NCI-H526 treated with DMSO at 0.1 percent for 48 hours (cell line): ENCODE results near the gene IRS1.

Experiments used
- DNase-seq: peaks from one replicate; lab custom pipeline; 2025; lab: John Stamatoyannopoulos, UW

IRS1 gene

GRCh38 chr2:226758921-226759640 lies 40.5 kb downstream of the IRS1 start:
- no peak for DNase-seq

DNA sequence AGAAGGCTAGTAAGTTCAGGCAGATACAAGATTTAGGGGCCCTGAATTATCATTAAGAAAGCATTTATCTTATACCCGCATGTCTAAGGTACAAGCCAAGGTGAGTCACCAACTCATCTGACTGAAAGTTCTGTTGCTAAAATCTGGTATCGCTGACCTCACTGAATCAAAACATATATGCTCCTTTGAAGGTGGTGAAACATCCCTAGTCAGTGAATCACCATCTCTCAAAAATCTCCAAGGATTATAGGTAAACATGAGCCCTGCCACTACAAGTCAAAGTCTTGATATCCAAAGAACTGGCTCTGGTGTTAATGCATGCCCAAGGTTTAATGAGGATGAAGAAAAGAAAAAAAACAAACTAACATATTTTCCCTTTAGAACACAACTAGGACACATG lies 43.5 kb downstream of the IRS1 start:
- no peak for DNase-seq

DNA sequence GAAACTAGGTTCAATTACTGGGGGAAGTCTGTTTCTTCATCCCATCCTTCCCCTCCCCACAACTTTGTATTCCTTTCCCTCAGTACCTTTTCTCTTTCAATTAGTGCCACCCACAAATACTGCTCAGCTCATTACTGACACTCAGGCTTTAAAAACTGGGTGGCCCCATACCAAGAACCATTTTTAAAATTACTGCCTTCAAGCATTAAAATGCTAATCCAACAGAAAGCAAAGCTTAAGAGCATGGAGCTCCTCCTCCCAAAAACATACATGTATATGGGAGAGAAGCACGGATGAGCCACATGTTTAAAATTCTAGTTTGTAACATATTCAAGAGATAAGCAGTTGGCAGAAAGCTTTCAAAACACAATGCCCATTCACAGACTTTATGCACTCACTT lies 44.0 kb downstream of the IRS1 start:
- DNase-seq, result no peak

- no peak for DNase-seq
These were observed 44.6 kb downstream of the IRS1 start for GRCh38 chr2:226754821-226755604.

DNA sequence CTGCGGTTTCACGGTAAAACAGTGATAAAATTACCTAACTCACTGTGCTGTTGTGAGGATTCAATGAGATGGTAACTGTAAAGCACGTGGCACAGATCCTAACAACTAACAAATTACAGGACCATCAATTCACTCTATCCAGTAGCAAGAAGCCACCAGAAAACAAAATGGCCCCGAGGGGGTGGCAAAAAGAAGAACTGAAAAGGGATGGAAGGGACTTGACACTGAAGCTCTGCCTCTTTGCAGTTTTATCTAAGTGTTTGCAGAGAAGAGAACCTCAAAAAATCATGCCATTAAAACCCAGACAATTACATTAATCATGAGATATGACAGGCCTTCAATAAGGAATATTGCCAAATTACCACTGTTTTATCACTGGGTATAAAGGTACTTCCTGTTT lies 46.7 kb downstream of the IRS1 start:
- DNase-seq, result no peak

DNA sequence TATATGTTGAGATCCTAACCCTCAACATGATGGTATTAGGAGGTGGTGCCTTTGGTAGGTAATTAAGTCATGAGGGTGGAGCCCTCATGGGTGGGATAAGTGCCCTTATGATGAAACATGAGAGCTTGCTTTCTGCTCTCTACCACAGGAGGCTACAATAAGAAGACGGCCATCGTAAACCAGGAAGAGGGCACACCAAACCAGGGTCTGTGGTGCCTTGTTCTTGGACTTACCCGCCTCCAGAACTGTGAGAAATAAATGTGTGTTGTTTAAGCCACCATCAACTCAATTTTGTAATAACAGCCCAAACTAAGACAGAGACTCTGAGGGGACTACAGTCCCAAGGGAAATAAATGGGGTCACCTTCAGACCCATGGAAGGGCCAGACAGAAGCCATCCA lies 52.3 kb downstream of the IRS1 start:
- no peak for DNase-seq

GRCh38 chr2:226746196-226746800 lies 53.3 kb downstream of the IRS1 start:
- DNase-seq, result no peak

GRCh38 chr2:226743915-226744314 lies 55.7 kb downstream of the IRS1 start:
- DNase-seq, result no peak

DNA sequence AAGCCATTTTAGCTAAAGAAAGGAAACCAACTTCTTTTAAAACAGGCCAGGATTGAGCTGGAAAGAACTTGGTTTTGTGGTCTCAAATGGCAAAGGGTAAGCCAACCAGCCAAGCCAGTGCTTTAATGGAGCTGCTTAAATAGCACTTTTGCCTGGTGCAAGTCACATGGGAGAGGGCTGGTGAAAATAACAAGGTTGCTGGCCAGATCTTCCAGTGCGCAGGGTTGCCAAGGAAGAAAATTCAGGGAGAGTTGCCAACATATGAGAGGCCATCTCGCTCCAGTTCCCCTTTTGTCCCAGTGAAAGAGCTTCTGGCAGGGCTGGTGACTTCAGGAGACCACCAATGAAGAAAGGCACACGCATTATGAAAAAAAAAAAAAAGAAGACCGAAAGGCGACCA lies 57.3 kb downstream of the IRS1 start:
- DNase-seq, result no peak

DNA sequence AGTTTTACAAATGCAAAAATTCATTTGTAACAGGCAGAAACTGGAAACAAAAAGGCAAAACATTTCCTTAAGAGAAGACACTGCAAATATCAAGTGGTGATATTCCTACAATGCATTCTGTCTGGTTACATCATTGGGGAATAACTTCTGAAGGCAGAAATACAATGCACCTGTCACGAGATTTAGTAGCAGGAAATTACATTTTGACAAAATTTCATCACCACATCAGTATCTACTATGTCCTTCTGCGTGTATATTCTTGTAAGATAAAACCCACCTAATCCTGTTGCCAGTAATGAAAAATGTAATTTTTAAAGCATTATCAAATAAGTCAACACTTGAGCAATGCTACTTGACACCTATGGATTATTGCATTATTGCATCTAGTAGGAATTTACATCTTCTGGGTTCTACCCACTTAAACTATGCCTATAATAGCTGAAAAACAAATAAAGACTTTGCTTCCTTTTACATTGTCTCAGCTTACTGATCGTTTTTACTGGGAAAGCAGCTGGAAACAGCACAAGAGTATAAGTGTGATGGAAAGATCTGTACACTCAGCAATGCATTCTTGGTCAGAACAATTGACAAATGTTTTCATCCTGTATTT lies 59.5 kb downstream of the IRS1 start:
- no peak for DNase-seq

GRCh38 chr2:226739545-226740030 lies 60.0 kb downstream of the IRS1 start:
- DNase-seq, result no peak

GRCh38 chr2:226738821-226739544 lies 60.6 kb downstream of the IRS1 start:
- DNase-seq, result no peak

- no peak for DNase-seq
These were observed 61.3 kb downstream of the IRS1 start for GRCh38 chr2:226738191-226738820.

DNA sequence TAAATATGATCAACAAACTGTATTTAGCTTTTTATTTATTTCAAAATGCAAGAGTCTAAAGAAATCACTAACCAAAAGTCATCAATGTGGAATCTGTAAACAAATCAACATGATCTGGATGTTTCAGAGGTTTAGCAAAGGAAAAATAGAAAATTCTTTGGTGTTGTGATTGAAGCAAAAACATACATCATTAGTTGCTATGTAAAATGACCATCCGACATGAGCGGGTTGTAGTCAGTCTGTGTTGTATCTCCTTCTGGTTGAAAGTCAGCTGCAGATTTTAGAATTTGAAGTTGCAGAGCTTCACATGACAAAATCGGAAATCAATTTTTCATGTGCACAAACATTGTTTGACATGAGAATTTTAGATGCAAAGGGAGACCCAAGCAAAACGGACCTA lies 63.2 kb downstream of the IRS1 start:
- DNase-seq, result no peak

DNA sequence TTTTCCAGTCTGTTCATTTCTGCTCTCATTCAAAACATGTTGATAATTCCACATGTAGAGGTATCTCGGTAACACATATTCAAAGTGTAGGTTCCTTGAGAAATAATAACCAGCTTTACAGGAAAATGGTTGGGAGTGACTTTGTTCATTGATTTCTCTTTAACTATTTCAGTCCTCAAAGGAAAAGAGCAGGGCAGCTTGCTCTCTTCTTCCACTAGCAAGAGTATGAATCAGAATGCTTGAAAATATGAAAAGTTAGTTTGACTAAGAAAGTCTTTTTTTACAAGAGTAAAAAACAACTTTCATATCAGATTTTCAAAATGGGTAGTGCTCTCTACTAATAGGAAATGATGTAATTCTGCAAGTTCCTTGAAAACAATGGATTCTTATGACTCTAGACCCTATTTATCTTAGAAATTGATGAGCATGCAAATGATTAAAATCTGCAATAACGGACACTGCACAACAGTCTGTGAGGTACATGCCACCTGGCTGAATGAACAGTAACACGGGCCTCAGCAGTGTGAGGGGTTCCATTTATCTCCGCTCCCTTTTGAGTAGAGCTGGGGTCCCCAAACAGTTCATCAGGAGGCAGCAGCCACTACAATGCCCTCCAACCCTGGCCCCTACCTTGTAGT lies 65.6 kb downstream of the IRS1 start:
- no peak for DNase-seq

GRCh38 chr2:226733189-226733858 lies 66.3 kb downstream of the IRS1 start:
- no peak for DNase-seq

GRCh38 chr2:226732478-226733188 lies 67.0 kb downstream of the IRS1 start:
- DNase-seq, result no peak

- DNase-seq, result no peak
These were observed 69.1 kb downstream of the IRS1 start for GRCh38 chr2:226730481-226730880.

- no peak for DNase-seq
These were observed 70.6 kb downstream of the IRS1 start for GRCh38 chr2:226728996-226729395.

DNA sequence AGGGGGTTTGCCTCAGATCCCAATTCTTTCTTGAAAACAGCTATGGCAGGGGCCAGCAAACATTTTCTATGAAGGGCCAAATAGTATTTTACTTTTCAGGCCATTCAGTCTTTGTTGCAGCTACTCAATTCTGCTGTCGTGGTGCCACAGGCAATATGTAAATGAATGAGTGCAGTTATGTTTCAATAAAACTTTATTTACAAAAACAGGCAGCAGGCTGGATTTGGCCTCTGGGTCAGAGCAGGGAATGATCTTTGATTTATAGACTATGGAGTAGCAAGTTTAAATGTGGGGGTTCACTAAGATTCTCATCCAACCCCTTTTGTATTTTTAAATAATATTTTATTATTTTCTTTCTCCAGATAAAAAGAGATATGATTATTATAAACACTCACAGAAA lies 72.4 kb downstream of the IRS1 start:
- no peak for DNase-seq
